Suprapubic skin (tissue), 4 donors: ENCODE results near the gene ATP10B. TPM values are rescaled to one million over a fixed set of nuclear protein-coding genes. Genes with fewer than 3 reads are reported as not detected.
"Not testable (repeated sequence)": the region's sequence is repeated elsewhere in the genome, so short reads cannot be mapped to it uniquely, and the experiment has no call there.

Experiments
- DNase-seq, 2 donors: peaks; one replicate each; pipeline ENCODE4 v3.0.0-alpha.2; 2019; ENCODE audit warnings: low spot score in 2 of 2
- H3K27ac ChIP-seq: fragments of 200-600 bp; sonication (generic); one replicate; pipeline ENCODE4 v1.5.1; 2019
- H3K27me3 ChIP-seq: fragments of 200-600 bp; sonication (generic); one replicate; pipeline ENCODE4 v1.5.1; 2019
- H3K36me3 ChIP-seq: fragments of 200-600 bp; sonication (generic); one replicate; pipeline ENCODE4 v1.5.1; 2019
- H3K4me1 ChIP-seq: fragments of 200-600 bp; sonication (generic); one replicate; pipeline ENCODE4 v1.5.1; 2019
- H3K4me3 ChIP-seq: fragments of 200-600 bp; sonication (generic); one replicate; pipeline ENCODE4 v1.5.1; 2019; ENCODE audit warnings: mild to moderate bottlenecking
- H3K9me3 ChIP-seq: fragments of 200-600 bp; sonication (generic); one replicate; pipeline ENCODE4 v1.5.1; 2019
- EP300 ChIP-seq: sonication (generic); formaldehyde crosslinking; IDR thresholded peaks from one replicate; pipeline ENCODE4 v1.6.1; 2017; ENCODE audit warnings: antibody characterized with exemption
- POLR2A ChIP-seq, 2 donors: fragments of 450-650 bp; IDR thresholded peaks; one replicate each; pipeline ENCODE4 v1.6.1; 2017; ENCODE audit warnings: antibody characterized with exemption in 2 of 2, mild to moderate bottlenecking in 2 of 2, moderate library complexity in 2 of 2
- POLR2AphosphoS5 ChIP-seq, 3 donors: sonication (generic); formaldehyde crosslinking; IDR thresholded peaks; one replicate each; pipeline ENCODE4 v1.6.1; 2017; ENCODE audit warnings: antibody characterized with exemption in 3 of 3
- WGBS: methylation state at CpG from one replicate; pipeline ENCODE4 v1.1.5; 2018; 5-methylcytosine and 5-hydroxymethylcytosine counted together
- total RNA-seq, 4 donors: library from RNA; depleted of rRNA; stranded (reverse); fragments of >200 nt; gene quantifications; one replicate each; pipeline ENCODE4 v1.1.0, GENCODE V29; 2016
- TF ChIP-seq, protein P1 (sequence below), 2 donors: fragments of 200-600 bp in 1 of 2; fragments of 450-650 bp in 1 of 2; sonication (generic) in 1 of 2; IDR thresholded peaks; one replicate each; pipeline ENCODE4 v1.5.1; 2016 to 2019; ENCODE audit warnings: antibody characterized with exemption in 2 of 2, mild to moderate bottlenecking in 1 of 2, moderate library complexity in 1 of 2

ATP10B gene
- total RNA-seq, 4 donors from 2014 or later = 25.4 to 40.8 (median 29.2) TPM

DNA sequence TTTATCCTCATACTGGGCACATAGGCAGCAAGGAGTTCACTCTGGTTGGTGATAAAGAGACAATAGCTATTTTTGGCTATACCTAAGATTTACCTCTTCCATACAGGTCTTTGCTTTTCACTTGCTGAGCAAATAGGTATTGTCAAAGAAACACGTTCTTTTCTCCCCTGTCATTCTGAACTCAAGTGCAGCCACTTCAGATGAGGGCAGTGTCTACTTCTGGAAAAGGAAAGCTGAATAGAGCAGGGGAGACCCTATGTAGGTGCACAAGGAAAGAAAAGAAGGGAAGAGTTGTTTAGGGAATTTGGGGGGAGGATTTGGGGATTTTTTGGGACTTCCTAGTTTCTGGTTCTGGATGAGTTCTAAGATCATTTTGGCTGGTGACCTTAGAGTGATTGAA lies 109.6 kb downstream of the ATP10B start:
- WGBS = 92% methylated on average over 1 of the region's 1 CpG
- no peak for DNase-seq
- Histone ChIP-seq H3K4me3 (no peak overlapping the region), H3K27ac (no peak overlapping the region), H3K27me3 (no peaks in the 10 kb centered on the region), H3K36me3 (no peaks in the 10 kb centered on the region), H3K9me3 (no peaks in the 10 kb centered on the region), H3K4me1 (no peaks in the 10 kb centered on the region)
- TF ChIP-seq EP300 (no peak), POLR2A (IDR thresholded peaks at IDR 0.05) (no peak), POLR2AphosphoS5 (IDR thresholded peaks at IDR 0.05) (no peak)
- TF ChIP-seq, protein P1, sequence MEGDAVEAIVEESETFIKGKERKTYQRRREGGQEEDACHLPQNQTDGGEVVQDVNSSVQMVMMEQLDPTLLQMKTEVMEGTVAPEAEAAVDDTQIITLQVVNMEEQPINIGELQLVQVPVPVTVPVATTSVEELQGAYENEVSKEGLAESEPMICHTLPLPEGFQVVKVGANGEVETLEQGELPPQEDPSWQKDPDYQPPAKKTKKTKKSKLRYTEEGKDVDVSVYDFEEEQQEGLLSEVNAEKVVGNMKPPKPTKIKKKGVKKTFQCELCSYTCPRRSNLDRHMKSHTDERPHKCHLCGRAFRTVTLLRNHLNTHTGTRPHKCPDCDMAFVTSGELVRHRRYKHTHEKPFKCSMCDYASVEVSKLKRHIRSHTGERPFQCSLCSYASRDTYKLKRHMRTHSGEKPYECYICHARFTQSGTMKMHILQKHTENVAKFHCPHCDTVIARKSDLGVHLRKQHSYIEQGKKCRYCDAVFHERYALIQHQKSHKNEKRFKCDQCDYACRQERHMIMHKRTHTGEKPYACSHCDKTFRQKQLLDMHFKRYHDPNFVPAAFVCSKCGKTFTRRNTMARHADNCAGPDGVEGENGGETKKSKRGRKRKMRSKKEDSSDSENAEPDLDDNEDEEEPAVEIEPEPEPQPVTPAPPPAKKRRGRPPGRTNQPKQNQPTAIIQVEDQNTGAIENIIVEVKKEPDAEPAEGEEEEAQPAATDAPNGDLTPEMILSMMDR (IDR thresholded peaks at IDR 0.05) = no peak

DNA sequence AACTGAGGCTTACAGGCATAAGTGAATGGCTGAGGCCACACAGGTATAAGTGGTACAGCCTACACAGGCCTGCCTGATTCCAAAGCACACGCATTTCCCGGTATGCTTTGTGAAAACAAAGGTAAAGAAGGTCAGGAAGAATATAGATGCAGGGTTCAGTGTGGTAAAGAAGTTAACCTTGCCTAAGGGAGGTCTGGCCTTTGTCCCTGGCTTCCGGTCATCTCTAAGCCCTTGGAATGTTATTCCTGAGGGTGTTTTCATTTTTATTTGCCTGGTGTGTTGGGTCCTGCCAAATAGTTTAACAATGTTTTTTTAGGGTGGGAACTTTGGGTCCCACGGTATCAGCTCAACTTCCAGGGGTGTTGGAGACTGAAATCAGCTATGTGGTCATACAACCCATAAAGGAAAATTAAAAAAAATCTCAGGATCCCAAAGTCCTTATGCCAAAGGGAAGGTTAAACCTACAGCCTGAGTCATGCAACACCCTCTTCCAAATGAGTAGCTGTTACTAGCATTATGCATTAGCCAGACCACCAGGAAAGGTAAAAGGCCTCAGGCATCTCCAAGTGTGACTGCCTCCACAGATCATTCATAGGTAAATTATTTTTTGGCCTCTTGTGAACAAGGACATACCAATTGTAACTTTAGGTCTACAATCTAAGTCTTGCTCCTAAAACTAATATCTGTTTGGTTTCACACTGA lies 124.6 kb downstream of the ATP10B start:
- H3K27ac ChIP-seq = no peak overlapping the region
- no peak for DNase-seq

DNA sequence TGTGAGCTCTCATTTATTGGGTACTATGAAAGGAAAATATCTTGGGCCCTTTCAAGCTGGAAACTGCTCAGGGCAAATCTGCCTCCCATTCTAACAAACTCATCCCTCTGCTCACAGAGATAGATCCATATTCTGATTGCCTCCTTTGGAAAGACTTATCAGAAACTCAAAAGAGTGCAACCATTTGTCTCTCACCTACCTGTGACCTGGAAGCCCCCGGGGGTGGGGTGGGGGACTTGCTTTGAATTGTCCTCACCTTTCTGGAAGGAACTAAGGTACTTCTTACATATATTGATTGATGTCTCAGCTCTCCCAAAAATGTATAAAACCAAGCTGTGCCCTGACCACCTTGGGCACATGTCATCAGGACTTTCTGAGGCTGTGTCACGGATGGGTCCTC lies 125.3 kb downstream of the ATP10B start:
- no peak for TF ChIP-seq POLR2A (IDR thresholded peaks at IDR 0.05)
- Histone ChIP-seq H3K27me3 (no peaks in the 10 kb centered on the region), H3K27ac (no peak overlapping the region), H3K9me3 (no peaks in the 10 kb centered on the region), H3K36me3 (no peaks in the 10 kb centered on the region), H3K4me1 (no peaks in the 10 kb centered on the region), H3K4me3 (no peak overlapping the region)
- no peak for DNase-seq
- WGBS = 49% methylated on average over 2 of the region's 2 CpGs

More for the DNA sequence above, 124.6 kb downstream of the ATP10B start:
- Histone ChIP-seq H3K27me3 (no peaks in the 10 kb centered on the region), H3K4me1 (no peaks in the 10 kb centered on the region), H3K36me3 (no peaks in the 10 kb centered on the region), H3K4me3 (no peak overlapping the region), H3K9me3 (no peaks in the 10 kb centered on the region)
- WGBS = 80% methylated on average over 4 of the region's 4 CpGs
- TF ChIP-seq EP300 = no peak

DNA sequence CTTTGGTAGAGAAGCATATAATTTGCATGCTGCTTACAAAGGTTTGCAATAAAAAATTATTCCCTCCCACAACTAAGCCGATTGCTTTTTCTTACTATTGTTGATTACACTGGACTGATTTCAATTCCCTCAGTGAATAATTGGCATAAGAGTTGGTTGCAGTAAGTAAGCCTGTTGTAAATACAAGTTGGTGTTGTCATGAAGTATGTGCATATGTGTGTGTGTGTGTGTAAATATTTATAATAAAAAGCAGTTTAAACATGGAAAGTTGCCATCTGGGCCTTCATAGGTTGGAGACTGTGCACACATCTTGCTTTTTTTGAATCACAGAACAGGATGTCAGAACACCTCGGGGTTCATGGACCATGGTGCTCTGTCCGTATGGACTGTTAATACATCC lies 131.2 kb downstream of the ATP10B start:
- Histone ChIP-seq H3K27me3 (no peaks in the 10 kb centered on the region), H3K27ac (no peak overlapping the region), H3K36me3 (no peaks in the 10 kb centered on the region), H3K4me1 (no peaks in the 10 kb centered on the region), H3K9me3 (no peaks in the 10 kb centered on the region), H3K4me3 (no peak overlapping the region)
- DNase-seq = no peak
- TF ChIP-seq POLR2AphosphoS5 (IDR thresholded peaks at IDR 0.05) (no peak), POLR2A (IDR thresholded peaks at IDR 0.05) (no peak), EP300 (no peak)
- TF ChIP-seq, protein P1 (IDR thresholded peaks at IDR 0.05) = no peak
- WGBS = 66% methylated on average over 3 of the region's 3 CpGs

DNA sequence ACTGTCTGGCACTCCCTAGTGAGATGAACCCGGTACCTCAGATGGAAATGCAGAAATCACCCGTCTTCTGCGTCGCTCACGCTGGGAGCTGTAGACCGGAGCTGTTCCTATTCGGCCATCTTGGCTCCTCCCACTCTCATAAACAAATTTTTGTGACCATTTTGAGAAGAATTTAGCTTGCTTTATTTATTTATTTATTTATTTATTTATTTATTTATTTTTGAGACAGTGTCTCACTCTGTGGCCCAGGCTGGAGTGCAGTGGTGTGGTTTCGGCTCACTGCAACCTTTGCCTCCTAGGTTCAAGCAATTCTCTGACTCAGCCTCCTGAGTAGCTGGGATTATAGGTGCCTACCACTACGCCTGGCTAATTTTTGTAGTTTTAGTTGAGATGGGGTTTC lies 136.5 kb downstream of the ATP10B start:
- H3K9me3 ChIP-seq, H3K27ac ChIP-seq, H3K4me3 ChIP-seq, H3K36me3 ChIP-seq, H3K4me1 ChIP-seq, DNase-seq, H3K27me3 ChIP-seq: not testable (repeated sequence)
- 93% methylated on average over 9 of the region's 9 CpGs for WGBS

DNA sequence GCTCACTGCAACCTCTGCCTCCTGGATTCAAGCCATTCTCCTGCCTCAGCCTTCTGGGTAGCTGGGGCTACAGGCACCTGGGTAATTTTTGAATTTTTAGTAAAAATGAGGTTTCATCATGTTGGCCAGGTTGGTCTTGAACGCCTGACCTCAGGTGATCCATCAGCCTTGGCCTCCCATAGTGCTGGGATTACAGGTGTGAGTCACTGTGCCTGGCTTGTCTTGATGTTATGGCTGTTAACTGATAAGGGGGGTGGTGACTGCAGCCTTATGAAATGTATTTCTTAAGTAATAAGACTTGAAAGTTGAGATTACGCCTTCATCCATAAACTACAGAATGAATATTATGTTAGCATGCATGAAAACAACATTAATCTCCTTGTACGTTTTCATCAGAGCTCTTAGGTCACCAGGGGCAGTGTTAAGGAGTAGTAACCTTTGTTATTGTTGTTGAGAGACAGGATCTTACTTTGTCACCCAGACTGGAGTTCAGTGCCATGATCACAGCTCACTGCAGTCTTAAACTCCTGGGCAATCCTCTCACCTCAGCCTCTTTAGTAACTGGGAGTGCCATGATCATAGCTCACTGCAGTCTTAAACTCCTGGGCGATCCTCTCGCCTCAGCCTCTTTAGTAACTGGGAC lies 148.3 kb downstream of the ATP10B start:
- TF ChIP-seq POLR2A (IDR thresholded peaks at IDR 0.05) (no peak), EP300 (no peak), POLR2AphosphoS5 (IDR thresholded peaks at IDR 0.05) (no peak)
- TF ChIP-seq, protein P1 (IDR thresholded peaks at IDR 0.05) = no peak
- Histone ChIP-seq H3K9me3 (no peaks in the 10 kb centered on the region), H3K27ac (no peak overlapping the region), H3K4me1 (no peaks in the 10 kb centered on the region), H3K4me3 (no peak overlapping the region), H3K27me3 (no peaks in the 10 kb centered on the region), H3K36me3 (no peaks in the 10 kb centered on the region)
- WGBS = 95% methylated on average over 5 of the region's 5 CpGs
- DNase-seq = no peak
